Activated CD8-positive, alpha-beta T cell treated with anti-CD3 and anti-CD28 coated beads, Interleukin-2, amount 10 ng/mL, durations not matched to agents 7 days and 5 days (primary cell): ENCODE measurements around the gene LCP2. TPM values are rescaled to one million over a fixed set of nuclear protein-coding genes. Genes with fewer than 3 reads are reported as not detected.

ENCODE experiments used
- ATAC-seq: fragments of 150-1000 bp; cut with Tn5 transposase; one replicate; pipeline ENCODE4 v1.10.0; 2021; ENCODE audit warnings: moderate library complexity
- CTCF ChIA-PET: fragments of 350-600 bp; sonication (Branson Sonifier 250); formaldehyde crosslinking; loops from one replicate; lab custom pipeline; 2021; ENCODE audit warnings: antibody characterized with exemption; lab: Charles Lee
- POLR2A ChIA-PET: fragments of 350-600 bp; sonication (Branson Sonifier 250); formaldehyde crosslinking; loops from one replicate; lab custom pipeline; 2021; ENCODE audit warnings: antibody characterized with exemption; lab: Charles Lee
- DNase-seq: peaks from one replicate; pipeline ENCODE4 v3.0.0-alpha.2; 2020
- H3K27ac Mint-ChIP-seq: one replicate; pipeline ENCODE4 v1.8.0; 2021; ENCODE audit warnings: mild to moderate bottlenecking, mixed read lengths
- H3K27me3 Mint-ChIP-seq: one replicate; pipeline ENCODE4 v1.8.0; 2021; ENCODE audit warnings: low read depth, mixed read lengths
- H3K36me3 Mint-ChIP-seq: one replicate; pipeline ENCODE4 v1.8.0; 2021; ENCODE audit warnings: low read depth, mixed read lengths
- H3K4me1 Mint-ChIP-seq: one replicate; pipeline ENCODE4 v1.8.0; 2021; ENCODE audit warnings: low read depth, mixed read lengths
- H3K4me3 Mint-ChIP-seq: one replicate; pipeline ENCODE4 v1.8.0; 2021; ENCODE audit warnings: mild to moderate bottlenecking, mixed read lengths
- H3K9me3 Mint-ChIP-seq: one replicate; pipeline ENCODE4 v1.8.0; 2022; ENCODE audit warnings: mixed read lengths; ENCODE audit not compliant: insufficient read depth
- total RNA-seq, 2 experiments: library from RNA; stranded (reverse); gene quantifications; one replicate each; pipeline ENCODE4 v1.2.3, GENCODE V29; 2021

The LCP2 gene
- total RNA-seq: 100 to 1,000 TPM; 386 TPM

DNA sequence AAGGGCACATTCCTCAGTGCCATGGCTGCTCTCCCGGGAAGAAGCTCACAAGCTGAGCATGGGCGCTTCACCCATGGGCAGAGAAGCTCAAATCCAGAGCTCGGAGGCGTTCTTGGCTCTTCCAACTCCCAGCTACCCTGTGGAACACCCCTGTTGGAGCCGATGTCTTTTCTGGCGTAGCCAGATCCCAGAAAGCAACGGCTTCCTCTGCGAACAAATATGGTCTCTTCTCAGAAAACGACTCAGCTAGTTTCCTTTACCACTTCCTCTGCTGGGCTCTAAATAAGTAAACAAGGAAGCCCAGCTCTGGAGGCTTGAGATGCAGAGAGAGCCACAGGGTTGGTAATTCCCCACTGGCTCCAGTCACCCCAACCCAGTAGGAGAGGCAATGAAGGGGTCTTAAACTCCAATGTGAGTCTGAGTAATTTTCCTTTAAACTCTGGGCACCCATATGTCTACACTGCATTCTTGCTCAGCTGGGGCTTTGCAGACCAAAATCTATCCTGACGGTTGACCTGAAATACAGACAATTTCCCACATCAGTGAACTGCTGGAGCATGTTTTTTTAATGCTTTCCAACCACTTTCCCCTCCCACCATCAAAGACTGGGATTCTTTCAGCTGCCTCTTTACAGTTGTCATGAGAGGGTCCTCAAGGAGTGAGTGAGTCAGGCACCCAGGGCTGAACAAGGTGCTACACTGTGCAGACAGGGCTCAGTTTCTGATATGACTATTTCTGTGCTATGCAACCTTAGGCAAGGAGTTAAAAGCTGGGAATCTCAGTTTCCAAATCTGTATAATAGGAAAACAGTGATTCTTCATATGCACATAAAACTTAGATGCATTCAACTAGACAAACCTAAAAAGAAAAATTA is at the start of gene LCP2:
Gene LCP2 (minus strand): TSS at position 189 of the 874 bp plus-strand sequence. CDS start 166 bp downstream, at position 23.
- peak; percentile 49 for ATAC-seq

DNA sequence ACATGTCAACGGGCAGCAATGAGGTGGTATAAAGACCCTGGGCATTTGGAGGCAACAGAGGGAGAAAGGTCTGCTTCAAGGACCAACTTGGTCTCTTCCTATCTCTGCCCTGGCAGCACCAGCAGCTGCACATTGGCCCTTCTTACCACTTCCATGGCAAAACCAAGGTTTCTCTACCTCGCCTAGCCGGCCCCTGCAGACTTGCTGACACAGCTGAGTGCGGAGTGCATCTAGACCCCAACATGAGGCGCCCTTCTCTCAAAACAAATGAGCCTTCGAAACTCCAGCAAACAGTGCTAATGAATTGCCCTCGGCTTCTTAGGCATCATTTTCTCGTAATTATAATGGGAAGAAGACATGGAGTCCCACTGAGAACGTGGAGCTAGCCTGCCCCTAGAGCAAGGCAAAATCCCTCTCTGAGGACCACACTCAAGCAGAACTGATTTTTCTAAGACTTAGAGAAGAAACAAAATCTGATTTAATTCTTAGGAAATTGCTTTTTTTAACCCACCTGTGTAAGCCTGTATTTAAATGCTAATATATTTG is 49.5 kb upstream of the LCP2 start:
- H3K27me3 Mint-ChIP-seq: peaks cover 42% of the 10 kb centered on the region
- CTCF ChIA-PET: interaction anchor here (1.0 to 3.8 kb wide), 4 partner anchors 8 to 122 kb away, joined by 3 to 29 read pairs (median 14); no protein-coding TSS in a partner anchor
- POLR2A ChIA-PET: no interaction called here
- no peaks in the 10 kb centered on the region for H3K9me3 Mint-ChIP-seq
- H3K4me1 Mint-ChIP-seq: peaks cover 13% of the 10 kb centered on the region
- no peak overlapping the region for H3K27ac Mint-ChIP-seq
- ATAC-seq (no peak), DNase-seq (no peak)
- no peaks in the 10 kb centered on the region for H3K36me3 Mint-ChIP-seq
- H3K4me3 Mint-ChIP-seq: no peak overlapping the region

More for the DNA sequence above, at the start of gene LCP2:
- Mint-ChIP-seq H3K36me3 (peaks cover 48% of the 10 kb centered on the region), H3K27me3 (no peaks in the 10 kb centered on the region), H3K4me1 (peaks cover 61% of the 10 kb centered on the region), H3K27ac (peak within 1 kb of the TSS; percentile 93), H3K4me3 (peak within 1 kb of the TSS; percentile 96), H3K9me3 (no peaks in the 10 kb centered on the region)
- DNase-seq: peak; percentile 73
- ChIA-PET CTCF (interaction anchor here (1.0 to 16.1 kb wide), 14 partner anchors 10 to 72 kb away, joined by 3 to 324 read pairs (median 21); no protein-coding TSS in a partner anchor), POLR2A (interaction anchor here (1.0 to 23.3 kb wide), 15 partner anchors 8 to 52 kb away, joined by 3 to 898 read pairs (median 9); no protein-coding TSS in a partner anchor)

DNA sequence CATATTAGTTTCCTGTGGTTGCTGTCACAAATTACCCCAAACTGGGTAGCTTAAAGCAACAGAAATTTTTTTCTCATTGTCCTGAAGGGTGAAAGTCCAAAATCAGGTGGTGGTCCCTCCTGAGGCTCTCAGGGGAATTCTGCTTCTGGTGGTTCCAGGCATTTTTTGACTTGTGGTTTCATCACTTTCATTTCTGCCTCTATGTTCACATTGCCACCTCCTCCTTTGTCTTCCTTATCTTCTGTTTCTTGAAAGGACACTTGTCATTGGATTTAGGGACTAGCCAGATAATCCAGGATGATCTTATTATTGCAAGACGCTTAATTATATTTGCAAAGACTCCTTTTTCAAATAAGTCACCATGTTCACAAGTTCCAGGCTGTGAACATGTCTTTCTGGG is 48.4 kb upstream of the LCP2 start:
- no peak overlapping the region for H3K27ac Mint-ChIP-seq
- no peaks in the 10 kb centered on the region for H3K36me3 Mint-ChIP-seq
- ATAC-seq (no peak), DNase-seq (no peak)
- POLR2A ChIA-PET: interaction anchor here (0.7 to 1.4 kb wide), 3 partner anchors 48 to 63 kb away, joined by 3 to 4 read pairs (median 3); partner anchors contain the start of gene LCP2
- no peak overlapping the region for H3K4me3 Mint-ChIP-seq
- no peaks in the 10 kb centered on the region for H3K9me3 Mint-ChIP-seq
- H3K4me1 Mint-ChIP-seq: peaks cover 13% of the 10 kb centered on the region
- CTCF ChIA-PET: interaction anchor here (1.1 to 1.5 kb wide), 2 partner anchors 75 to 78 kb away, joined by 3 to 5 read pairs; no protein-coding TSS in a partner anchor
- H3K27me3 Mint-ChIP-seq: peaks cover 35% of the 10 kb centered on the region

DNA sequence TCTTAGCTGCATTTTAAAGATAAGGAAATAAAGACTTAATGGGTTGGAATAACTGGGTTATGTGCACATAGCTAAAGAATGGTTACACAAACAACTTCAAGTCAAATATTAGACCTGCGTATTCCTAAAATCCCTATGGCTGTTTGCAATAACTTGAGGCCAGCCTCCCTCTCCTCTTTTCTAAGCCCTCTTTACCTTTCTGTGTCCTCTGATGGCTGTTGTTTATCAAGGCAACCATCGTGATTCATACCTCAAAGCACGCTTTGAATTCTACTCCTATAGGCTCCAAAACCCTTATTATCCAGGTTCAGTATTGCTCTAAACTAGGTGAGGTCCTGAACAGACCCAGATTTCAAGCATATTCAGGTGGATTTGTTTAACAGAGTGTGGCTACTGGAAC is 45.6 kb upstream of the LCP2 start:
- Mint-ChIP-seq H3K4me3 (no peak overlapping the region), H3K4me1 (peaks cover 26% of the 10 kb centered on the region)
- POLR2A ChIA-PET: interaction anchor here (1.0 kb wide), 1 partner anchor 64 kb away, joined by 3 read pairs; no protein-coding TSS in a partner anchor

DNA sequence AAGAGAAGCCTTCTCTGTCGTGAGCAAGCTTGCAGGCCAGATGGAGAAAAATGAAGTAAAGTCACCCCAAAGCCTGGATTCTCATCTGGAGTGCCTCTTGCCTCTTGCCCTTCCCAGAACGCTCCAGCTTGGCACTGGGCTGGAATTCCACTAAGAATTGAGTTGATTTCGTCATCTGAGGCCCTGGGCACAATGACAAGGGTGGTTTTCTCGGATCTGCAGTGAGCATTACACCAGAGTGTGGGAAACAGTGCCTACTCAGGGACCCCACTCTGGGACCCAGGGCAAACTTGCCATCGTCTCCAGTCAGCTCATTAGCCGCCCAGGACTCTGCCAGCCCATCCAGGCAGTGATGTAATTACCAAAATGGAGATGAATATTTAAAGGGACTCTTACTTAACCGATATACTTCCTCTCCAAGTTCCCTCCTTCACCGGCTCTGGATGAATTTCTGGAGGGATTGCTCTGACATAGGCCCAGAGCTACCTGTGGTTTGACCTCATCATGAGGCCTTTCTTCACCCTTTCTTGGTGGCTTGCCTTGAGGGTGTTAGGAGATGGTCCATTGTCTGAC is 44.7 kb upstream of the LCP2 start:
- no peak overlapping the region for H3K27ac Mint-ChIP-seq
- H3K4me1 Mint-ChIP-seq: peaks cover 35% of the 10 kb centered on the region
- peaks cover 7% of the 10 kb centered on the region for H3K27me3 Mint-ChIP-seq
- H3K9me3 Mint-ChIP-seq: no peaks in the 10 kb centered on the region
- H3K36me3 Mint-ChIP-seq: no peaks in the 10 kb centered on the region
- no peak overlapping the region for H3K4me3 Mint-ChIP-seq
- DNase-seq (no peak), ATAC-seq (no peak)
- POLR2A ChIA-PET: interaction anchor here (0.9 to 1.0 kb wide), 2 partner anchors 63 to 68 kb away, joined by 3 read pairs; no protein-coding TSS in a partner anchor
- CTCF ChIA-PET: interaction anchor here (0.8 to 6.8 kb wide), 4 partner anchors 75 to 119 kb away, joined by 3 to 134 read pairs (median 67); no protein-coding TSS in a partner anchor

More for the DNA sequence above, 45.6 kb upstream of the LCP2 start:
- no peak overlapping the region for H3K27ac Mint-ChIP-seq
- CTCF ChIA-PET: interaction anchor here (0.8 kb wide), 1 partner anchor 84 kb away, joined by 3 read pairs; no protein-coding TSS in a partner anchor
- ATAC-seq (no peak), DNase-seq (no peak)
- H3K36me3 Mint-ChIP-seq: no peaks in the 10 kb centered on the region
- H3K27me3 Mint-ChIP-seq: peaks cover 14% of the 10 kb centered on the region
- no peaks in the 10 kb centered on the region for H3K9me3 Mint-ChIP-seq

DNA sequence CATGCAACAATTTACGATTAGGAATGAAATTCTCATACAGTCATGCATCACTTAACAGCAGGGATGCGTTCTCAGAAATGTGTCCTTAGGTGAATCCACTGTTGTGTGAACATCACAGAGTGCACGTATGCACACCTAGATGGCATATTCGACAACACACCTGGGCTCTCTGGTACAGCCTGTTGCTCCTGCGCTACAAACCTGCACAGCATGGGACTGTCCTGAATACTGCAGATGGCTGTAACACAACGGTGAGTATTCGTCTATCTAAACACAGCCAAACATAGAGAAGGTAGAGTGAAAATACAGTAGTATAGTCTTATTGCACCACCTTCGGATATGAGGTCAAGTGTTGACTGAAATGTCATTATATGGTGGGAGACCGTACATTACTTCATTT is 44.0 kb upstream of the LCP2 start:
- peaks cover 42% of the 10 kb centered on the region for H3K4me1 Mint-ChIP-seq
- H3K4me3 Mint-ChIP-seq: no peak overlapping the region
- ChIA-PET POLR2A (interaction anchor here (0.6 to 1.2 kb wide), 2 partner anchors 54 to 59 kb away, joined by 3 to 5 read pairs; no protein-coding TSS in a partner anchor), CTCF (interaction anchor here (1.7 to 6.8 kb wide), 5 partner anchors 46 to 118 kb away, joined by 4 to 188 read pairs (median 130); partner anchors contain the start of gene LCP2)
- H3K36me3 Mint-ChIP-seq: no peaks in the 10 kb centered on the region
- ATAC-seq: no peak
- DNase-seq: no peak
- peaks cover 7% of the 10 kb centered on the region for H3K27me3 Mint-ChIP-seq
- H3K9me3 Mint-ChIP-seq: no peaks in the 10 kb centered on the region
- H3K27ac Mint-ChIP-seq: no peak overlapping the region

DNA sequence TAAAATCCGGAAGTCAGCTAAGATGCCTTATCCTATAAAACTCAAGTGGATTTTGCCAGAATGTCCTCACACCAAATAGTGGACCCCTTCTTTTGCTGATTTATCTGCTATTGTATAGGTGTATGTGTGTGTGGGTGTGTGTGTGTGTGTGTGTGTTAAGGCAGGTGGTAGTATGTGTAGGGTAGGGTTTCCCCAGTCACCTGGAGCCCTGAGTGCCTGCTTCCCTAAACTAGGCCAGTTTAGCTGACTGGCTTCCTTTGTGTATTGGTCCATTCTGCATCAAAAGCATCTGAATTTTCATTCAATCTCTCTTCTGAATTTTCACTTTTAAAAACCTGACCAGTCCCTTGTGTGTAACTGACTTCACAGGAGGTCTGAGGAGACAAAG is 42.2 kb upstream of the LCP2 start:
- no peaks in the 10 kb centered on the region for H3K9me3 Mint-ChIP-seq
- POLR2A ChIA-PET: interaction anchor here (1.1 to 4.8 kb wide), 4 partner anchors 45 to 114 kb away, joined by 3 to 61 read pairs (median 8); partner anchors contain the start of gene LCP2
- H3K36me3 Mint-ChIP-seq: no peaks in the 10 kb centered on the region

DNA sequence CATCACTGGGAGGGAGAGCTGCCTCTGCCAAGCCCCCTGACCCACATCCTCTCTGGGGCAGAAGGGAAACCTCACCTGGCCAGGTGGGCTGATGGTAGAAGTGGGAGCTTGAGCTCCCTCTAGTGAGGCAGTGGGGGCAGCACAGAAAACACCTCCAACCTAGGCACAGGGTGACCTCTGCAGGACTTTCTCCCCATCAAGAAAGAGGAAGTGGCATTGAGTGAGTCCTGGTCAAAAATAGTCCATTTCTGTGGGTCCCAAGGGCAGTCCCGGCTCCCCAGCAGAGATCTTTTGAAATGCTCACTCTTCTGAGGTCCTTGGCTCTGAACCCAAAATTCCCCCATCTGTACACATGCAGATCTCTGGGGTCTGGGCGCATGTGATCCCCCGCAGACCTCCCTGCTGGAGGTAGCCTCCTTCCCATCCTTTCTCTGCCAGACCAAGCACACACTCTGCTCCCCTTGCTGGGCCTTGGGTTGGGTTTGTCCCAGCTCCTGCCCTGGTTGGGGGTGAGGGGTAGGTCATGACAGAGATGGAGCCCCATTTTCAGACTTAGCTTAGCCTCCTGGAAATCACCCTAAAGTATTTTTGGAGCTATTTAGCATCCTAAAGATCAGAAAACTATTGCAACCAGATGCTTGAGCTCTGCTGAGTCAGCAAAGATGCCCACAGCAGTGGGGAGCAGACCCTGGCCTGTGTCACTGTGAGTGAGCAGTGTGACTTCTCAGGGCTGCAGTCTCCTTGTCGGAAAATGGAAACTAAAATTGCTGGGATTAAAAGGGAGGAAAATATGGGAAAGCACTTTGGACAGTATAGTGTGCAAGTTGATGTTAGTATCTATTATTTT is 41.6 kb upstream of the LCP2 start:
- ATAC-seq: peak; percentile 68

More for the DNA sequence above, 42.2 kb upstream of the LCP2 start:
- H3K27me3 Mint-ChIP-seq: peaks cover 3% of the 10 kb centered on the region
- CTCF ChIA-PET: interaction anchor here (0.9 to 6.8 kb wide), 26 partner anchors 9 to 123 kb away, joined by 3 to 188 read pairs (median 12); partner anchors contain the start of genes C5orf58 and LCP2
- DNase-seq (no peak), ATAC-seq (no peak)
- peaks cover 41% of the 10 kb centered on the region for H3K4me1 Mint-ChIP-seq
- no peak overlapping the region for H3K27ac Mint-ChIP-seq
- no peak overlapping the region for H3K4me3 Mint-ChIP-seq

DNA sequence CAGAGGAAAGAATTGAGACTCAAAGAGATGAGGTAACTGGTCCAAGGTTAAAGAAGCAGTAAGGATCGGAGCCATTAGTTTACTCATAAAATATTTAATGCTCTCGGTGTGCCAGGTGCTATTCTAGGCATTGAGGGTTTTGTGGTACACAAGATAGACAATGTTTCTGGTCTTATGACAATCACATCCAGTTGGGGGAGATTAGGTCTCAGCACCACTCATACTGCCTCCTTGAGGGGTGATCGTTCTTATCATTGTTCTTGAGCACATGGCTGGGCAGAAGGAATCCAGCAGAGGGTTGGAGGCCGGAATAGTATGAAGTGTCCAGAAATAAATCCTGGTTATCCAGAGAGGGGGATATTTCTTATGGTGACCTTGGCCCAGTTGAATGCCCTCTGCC is 40.7 kb upstream of the LCP2 start:
- H3K36me3 Mint-ChIP-seq: no peaks in the 10 kb centered on the region
- CTCF ChIA-PET: interaction anchor here (0.8 to 6.8 kb wide), 35 partner anchors 10 to 238 kb away, joined by 3 to 188 read pairs (median 7); partner anchors contain the start of gene LCP2
- ATAC-seq: peak; percentile 24
- POLR2A ChIA-PET: interaction anchor here (1.0 to 4.8 kb wide), 6 partner anchors 44 to 112 kb away, joined by 3 to 61 read pairs (median 10); partner anchors contain the start of gene LCP2
- H3K4me1 Mint-ChIP-seq: peaks cover 41% of the 10 kb centered on the region
- H3K27me3 Mint-ChIP-seq: no peaks in the 10 kb centered on the region
- no peak overlapping the region for H3K4me3 Mint-ChIP-seq
- H3K9me3 Mint-ChIP-seq: no peaks in the 10 kb centered on the region
- H3K27ac Mint-ChIP-seq: peak overlapping the region; percentile 31
- DNase-seq: peak; percentile 32

More for the DNA sequence above, 41.6 kb upstream of the LCP2 start:
- Mint-ChIP-seq H3K27ac (peak overlapping the region; percentile 20), H3K27me3 (no peaks in the 10 kb centered on the region), H3K9me3 (no peaks in the 10 kb centered on the region), H3K36me3 (no peaks in the 10 kb centered on the region), H3K4me3 (no peak overlapping the region), H3K4me1 (peaks cover 41% of the 10 kb centered on the region)
- ChIA-PET CTCF (interaction anchor here (0.8 to 6.8 kb wide), 40 partner anchors 8 to 238 kb away, joined by 3 to 188 read pairs (median 6); partner anchors contain the start of genes C5orf58 and LCP2), POLR2A (interaction anchor here (0.7 to 4.8 kb wide), 8 partner anchors 20 to 113 kb away, joined by 3 to 61 read pairs (median 7); partner anchors contain the start of gene LCP2)
- peak; percentile 78 for DNase-seq
